Measurements from ENCODE around the gene FYB1. TPM values are rescaled to one million over a fixed set of nuclear protein-coding genes. Genes with fewer than 3 reads are reported as not detected.

Gene FYB1
- total and polyA plus RNA-seq, 2 of the 8 experiments (the other 6 are each of a cell fraction or from before 2014, with no cell fraction given) = not detected

- TF ChIP-seq TAF7 (optimal IDR thresholded peaks at IDR 0.05; ENCODE audit: borderline replicate concordance, low read depth, low read length) = no peak
Observed at GRCh38 chr5:39116344-39117170, 102.8 kb downstream of the FYB1 start (continued).

Data from H1 (cell line).